ENCODE measurements around the gene PSMB5.

DNA sequence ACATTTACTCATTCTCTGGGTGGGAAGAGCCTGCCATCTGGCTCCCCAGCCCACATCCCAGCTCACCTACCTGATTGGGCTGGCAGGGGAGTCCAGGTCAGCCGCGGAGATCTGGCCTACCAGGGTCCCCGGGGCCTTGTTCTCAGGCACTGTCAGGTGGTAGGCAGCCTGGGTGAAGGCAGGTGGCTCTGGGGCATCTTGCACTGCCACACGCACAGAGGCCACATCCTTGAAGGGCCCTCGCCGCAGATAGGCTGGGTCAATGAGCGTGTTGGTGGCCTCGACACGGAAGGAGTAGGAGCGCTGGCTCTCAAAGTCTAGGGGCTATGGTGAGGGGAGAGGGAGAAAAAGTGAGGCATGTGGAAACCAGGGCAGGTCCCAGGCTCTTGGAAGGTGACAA, 18.7 kb upstream of the PSMB5 start:
- TF ChIP-seq POLR2AphosphoS5 (IDR thresholded peaks at IDR 0.05; ENCODE audit: low read depth, low read length) (no peak), SIN3A (IDR thresholded peaks at IDR 0.05; ENCODE audit: borderline replicate concordance, insufficient read depth, low read length) (no peak)
- TF ChIP-seq, protein P1, sequence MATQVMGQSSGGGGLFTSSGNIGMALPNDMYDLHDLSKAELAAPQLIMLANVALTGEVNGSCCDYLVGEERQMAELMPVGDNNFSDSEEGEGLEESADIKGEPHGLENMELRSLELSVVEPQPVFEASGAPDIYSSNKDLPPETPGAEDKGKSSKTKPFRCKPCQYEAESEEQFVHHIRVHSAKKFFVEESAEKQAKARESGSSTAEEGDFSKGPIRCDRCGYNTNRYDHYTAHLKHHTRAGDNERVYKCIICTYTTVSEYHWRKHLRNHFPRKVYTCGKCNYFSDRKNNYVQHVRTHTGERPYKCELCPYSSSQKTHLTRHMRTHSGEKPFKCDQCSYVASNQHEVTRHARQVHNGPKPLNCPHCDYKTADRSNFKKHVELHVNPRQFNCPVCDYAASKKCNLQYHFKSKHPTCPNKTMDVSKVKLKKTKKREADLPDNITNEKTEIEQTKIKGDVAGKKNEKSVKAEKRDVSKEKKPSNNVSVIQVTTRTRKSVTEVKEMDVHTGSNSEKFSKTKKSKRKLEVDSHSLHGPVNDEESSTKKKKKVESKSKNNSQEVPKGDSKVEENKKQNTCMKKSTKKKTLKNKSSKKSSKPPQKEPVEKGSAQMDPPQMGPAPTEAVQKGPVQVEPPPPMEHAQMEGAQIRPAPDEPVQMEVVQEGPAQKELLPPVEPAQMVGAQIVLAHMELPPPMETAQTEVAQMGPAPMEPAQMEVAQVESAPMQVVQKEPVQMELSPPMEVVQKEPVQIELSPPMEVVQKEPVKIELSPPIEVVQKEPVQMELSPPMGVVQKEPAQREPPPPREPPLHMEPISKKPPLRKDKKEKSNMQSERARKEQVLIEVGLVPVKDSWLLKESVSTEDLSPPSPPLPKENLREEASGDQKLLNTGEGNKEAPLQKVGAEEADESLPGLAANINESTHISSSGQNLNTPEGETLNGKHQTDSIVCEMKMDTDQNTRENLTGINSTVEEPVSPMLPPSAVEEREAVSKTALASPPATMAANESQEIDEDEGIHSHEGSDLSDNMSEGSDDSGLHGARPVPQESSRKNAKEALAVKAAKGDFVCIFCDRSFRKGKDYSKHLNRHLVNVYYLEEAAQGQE (IDR thresholded peaks at IDR 0.05; ENCODE audit: insufficient read depth in 1 of 2, low read depth in 2 of 2, low read length in 2 of 2): no peak

All from PFSK-1 (cell line).